ENCODE results near the gene CALU.

The CALU gene

GRCh38 chr7:128752251-128752650, 13.1 kb downstream of the CALU start:
- no peak for DNase-seq

GRCh38 chr7:128755075-128755818, 16.1 kb downstream of the CALU start:
- DNase-seq, result no peak

- peak; percentile 95 for DNase-seq
These were observed 16.8 kb downstream of the CALU start for GRCh38 chr7:128755819-128756476.

GRCh38 chr7:128757203-128757602, 18.0 kb downstream of the CALU start:
- no peak for DNase-seq

GRCh38 chr7:128758553-128758952, 19.4 kb downstream of the CALU start:
- no peak for DNase-seq

GRCh38 chr7:128759242-128759641, 20.1 kb downstream of the CALU start:
- no peak for DNase-seq

GRCh38 chr7:128763541-128763940, 24.4 kb downstream of the CALU start:
- no peak for DNase-seq

GRCh38 chr7:128767475-128768110, 28.4 kb downstream of the CALU start:
- DNase-seq, result no peak

GRCh38 chr7:128770233-128770632, 31.1 kb downstream of the CALU start:
- no peak for DNase-seq

- no peak for DNase-seq
These were observed 34.4 kb downstream of the CALU start for GRCh38 chr7:128773604-128774003.

GRCh38 chr7:128774029-128774689, 35.0 kb downstream of the CALU start:
- no peak for DNase-seq

GRCh38 chr7:128774921-128775320, 35.8 kb downstream of the CALU start:
- no peak for DNase-seq

- no peak for DNase-seq
These were observed 36.8 kb downstream of the CALU start, which contains the start of gene OPN1SW for GRCh38 chr7:128775744-128776474. OPN1SW (minus strand) TSS chr7:128775794; CDS start chr7:128775781, 13 bp downstream.

- DNase-seq, result peak; percentile 32
These were observed 38.3 kb downstream of the CALU start for GRCh38 chr7:128777156-128778123.

GRCh38 chr7:128778946-128779345, 39.8 kb downstream of the CALU start:
- DNase-seq, result no peak

- peak; percentile 46 for DNase-seq
These were observed 42.0 kb downstream of the CALU start for GRCh38 chr7:128781126-128781525.

- DNase-seq, result no peak
These were observed 42.7 kb downstream of the CALU start for GRCh38 chr7:128781851-128782250.

GRCh38 chr7:128783143-128783861, 44.1 kb downstream of the CALU start:
- DNase-seq, result peak; percentile 75

GRCh38 chr7:128785738-128786137, 46.6 kb downstream of the CALU start:
- DNase-seq, result no peak
